ENCODE measurements around the gene CPM.

The CPM gene

GRCh38 chr12:68932961-68933893, at the start of gene CPM:
Gene CPM, minus strand, starts transcription at chr12:68933171. Its CDS starts 334 bp downstream, at chr12:68932837.
- peak; percentile 47 to 68 for DNase-seq (ENCODE audit: low read depth in 1 of 2, low spot score in 1 of 2)

DNA sequence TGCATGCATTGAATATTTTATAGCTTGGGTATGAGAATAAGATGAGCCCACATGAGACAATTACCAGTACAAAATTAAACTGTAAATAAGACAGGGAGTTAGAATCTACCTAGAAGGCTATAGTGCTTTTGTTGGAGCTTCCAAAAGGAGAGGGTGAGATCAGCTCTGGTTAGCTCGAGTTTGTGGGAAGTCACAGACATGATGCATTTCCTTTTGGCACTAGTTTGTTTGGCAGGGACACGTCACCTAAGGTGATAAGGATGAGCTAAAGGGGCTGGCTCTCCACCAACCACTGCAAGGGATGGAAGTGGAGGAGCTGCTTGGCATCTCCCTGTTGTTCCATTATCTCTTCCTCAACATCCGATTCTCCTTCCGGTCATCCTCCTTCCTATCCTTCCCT, 48.5 kb upstream of the CPM start:
- no peak for DNase-seq (ENCODE audit: low read depth in 1 of 2, low spot score in 1 of 2)

- DNase-seq (ENCODE audit: low read depth in 1 of 2, low spot score in 1 of 2) = no peak
Measured at GRCh38 chr12:68980476-68981212, 47.7 kb upstream of the CPM start.

GRCh38 chr12:68978678-68979077, 45.7 kb upstream of the CPM start:
- no peak for DNase-seq (ENCODE audit: low read depth in 1 of 2, low spot score in 1 of 2)

GRCh38 chr12:68977909-68978610, 45.1 kb upstream of the CPM start:
- DNase-seq (ENCODE audit: low read depth in 1 of 2, low spot score in 1 of 2) = no peak

GRCh38 chr12:68977335-68977734, 44.4 kb upstream of the CPM start:
- no peak for DNase-seq (ENCODE audit: low read depth in 1 of 2, low spot score in 1 of 2)

DNA sequence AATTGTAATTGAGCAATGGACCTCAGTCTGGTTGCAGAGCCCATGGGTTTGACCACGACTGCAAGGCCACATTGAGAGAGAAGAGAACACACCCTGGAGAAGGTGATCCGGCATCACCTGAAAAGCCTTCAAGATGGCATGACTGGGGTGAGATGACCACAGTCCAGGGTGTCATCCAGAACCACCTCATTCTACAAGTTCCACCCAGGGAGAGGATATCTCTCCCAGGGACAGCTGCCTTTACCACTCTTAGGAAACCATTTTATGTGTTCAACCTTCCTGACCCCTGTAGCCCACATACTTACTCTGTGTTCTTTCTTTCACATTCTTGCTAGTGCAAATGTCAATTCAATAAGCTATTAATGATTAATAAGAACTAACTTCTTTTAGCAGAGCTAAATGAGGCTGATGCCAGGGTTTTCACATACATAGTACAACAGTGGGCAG, 43.4 kb upstream of the CPM start:
- DNase-seq (ENCODE audit: low read depth in 1 of 2, low spot score in 1 of 2) = no peak

DNA sequence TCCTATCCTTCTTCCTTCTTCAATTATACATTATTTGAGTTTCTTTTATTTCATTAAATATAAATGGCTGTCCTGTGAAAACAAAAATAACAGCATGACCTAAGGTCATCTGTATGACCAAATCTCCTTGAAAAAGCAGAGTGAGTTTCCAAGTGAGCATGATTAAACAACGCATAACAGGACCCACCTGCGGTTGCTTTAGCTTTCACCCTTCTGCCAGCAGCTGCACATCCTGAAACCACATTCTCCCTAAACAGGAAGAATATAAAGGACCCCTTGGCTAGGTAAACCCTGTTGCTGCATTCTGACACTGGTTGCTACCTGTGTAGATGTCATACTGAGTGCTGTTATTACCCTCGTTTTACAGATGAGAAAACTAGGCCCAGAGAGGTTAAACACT, 42.8 kb upstream of the CPM start:
- DNase-seq (ENCODE audit: low read depth in 1 of 2, low spot score in 1 of 2) = no peak

GRCh38 chr12:68972595-68972994, 39.6 kb upstream of the CPM start:
- no peak for DNase-seq (ENCODE audit: low read depth in 1 of 2, low spot score in 1 of 2)

- DNase-seq (ENCODE audit: low read depth in 1 of 2, low spot score in 1 of 2) = no peak
Measured at GRCh38 chr12:68971404-68971803, 38.4 kb upstream of the CPM start.

- DNase-seq (ENCODE audit: low read depth in 1 of 2, low spot score in 1 of 2) = no peak
Measured at GRCh38 chr12:68970951-68971350, 38.0 kb upstream of the CPM start.

DNA sequence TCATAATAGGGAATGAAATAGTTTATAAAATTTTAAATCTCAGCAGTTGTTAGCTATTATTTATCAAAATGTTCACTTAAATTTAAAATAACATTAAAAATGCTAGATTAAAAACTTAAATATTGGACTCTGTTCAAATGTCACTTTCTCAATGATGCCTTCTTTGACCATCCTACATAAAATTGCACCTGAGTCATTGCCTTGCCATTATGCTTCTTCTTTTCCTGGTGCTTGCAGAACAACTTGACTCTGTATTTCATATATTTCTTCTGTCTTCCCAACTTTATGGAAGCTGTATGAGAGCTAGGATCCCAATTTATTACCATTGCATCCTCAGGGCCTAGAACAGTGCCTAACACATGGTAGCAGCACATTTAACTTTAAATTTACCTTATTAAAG, 37.3 kb upstream of the CPM start:
- DNase-seq (ENCODE audit: low read depth in 1 of 2, low spot score in 1 of 2) = no peak

- DNase-seq (ENCODE audit: low read depth in 1 of 2, low spot score in 1 of 2) = no peak
Measured at GRCh38 chr12:68967046-68967445, 34.1 kb upstream of the CPM start.

DNA sequence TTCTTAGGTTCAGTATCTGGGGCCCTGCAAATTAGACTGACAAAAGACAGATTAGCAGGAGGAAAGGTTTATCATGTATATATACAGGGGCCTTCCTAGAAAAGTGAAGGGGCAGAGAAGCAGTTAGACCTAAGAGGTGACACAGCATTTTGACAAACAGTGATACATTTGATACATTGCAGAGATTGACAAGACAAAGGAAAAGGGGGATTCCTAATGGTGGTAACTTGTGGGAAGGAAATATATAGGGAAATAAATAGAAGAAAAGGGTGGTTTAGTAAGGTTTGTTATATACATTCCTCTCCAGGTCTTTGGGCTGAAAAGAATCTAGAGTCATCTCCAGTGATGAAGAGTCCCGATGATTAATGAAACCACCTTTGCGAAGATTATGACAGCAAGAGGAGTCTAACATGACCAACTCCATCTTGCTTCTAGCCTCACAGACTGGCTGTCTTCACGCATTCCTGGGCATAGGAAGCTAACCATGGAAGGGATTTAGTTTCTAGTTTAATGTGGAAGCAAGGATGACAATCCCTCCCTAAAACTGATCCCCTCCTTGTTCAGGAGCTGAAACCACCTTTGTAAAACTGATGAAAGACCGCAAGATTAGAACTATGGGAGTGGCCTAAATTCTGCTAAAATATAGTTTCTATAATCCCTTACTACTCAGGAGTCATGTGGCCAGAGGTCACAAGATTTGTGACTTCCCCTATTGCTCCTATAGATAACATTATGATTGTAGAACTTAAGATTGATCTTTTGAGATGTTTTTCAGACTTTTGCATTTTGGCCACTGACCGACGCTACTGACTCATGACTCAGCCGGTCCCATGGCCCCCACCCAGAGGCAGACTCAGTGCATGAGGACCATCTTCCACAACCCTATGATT, 31.1 kb upstream of the CPM start:
- no peak for DNase-seq (ENCODE audit: low read depth in 1 of 2, low spot score in 1 of 2)

- no peak for DNase-seq (ENCODE audit: low read depth in 1 of 2, low spot score in 1 of 2)
Measured at GRCh38 chr12:68962877-68963855, 30.2 kb upstream of the CPM start.

DNA sequence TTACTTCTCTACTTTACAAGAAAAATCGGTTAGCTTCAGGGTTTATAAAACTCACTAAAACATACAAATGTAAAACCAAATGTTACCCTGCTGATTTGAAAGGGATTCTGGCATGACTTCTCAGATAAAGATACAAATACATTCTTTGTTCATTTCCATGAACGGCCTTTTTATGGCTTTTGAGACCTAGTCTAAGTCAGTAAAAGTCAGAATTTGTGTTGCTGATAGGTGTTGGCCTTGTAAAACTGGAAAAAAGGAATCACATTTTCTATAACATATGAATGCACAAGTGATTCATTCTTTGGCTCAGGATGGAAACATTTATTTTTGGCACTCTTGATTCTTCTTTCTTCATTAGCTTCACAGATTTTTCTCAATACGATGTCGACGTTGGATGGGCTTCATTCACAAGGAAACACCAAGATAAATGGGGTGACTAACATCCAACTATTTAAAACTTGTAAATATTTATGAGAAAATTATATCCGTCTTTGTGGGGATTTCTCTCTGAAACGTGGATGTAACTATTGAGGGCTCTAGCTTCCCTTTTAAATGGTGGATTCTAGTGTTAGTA, 27.0 kb upstream of the CPM start:
- DNase-seq (ENCODE audit: low read depth in 1 of 2, low spot score in 1 of 2) = no peak

- DNase-seq (ENCODE audit: low read depth in 1 of 2, low spot score in 1 of 2) = no peak
Measured at GRCh38 chr12:68959143-68959858, 26.3 kb upstream of the CPM start.

- no peak for DNase-seq (ENCODE audit: low read depth in 1 of 2, low spot score in 1 of 2)
Measured at GRCh38 chr12:68958322-68958721, 25.4 kb upstream of the CPM start.
